OCI-LY1 (cell line): ENCODE measurements around the gene CFAP210.

Experiments used
- H2AFZ ChIP-seq: fragments of 200-600 bp; sonication (generic), shearing (Covaris generic); 2 replicates; pipeline ENCODE4 v1.6.0; 2014; ENCODE audit warnings: antibody characterized with exemption, mild to moderate bottlenecking, low read length
- H3F3A ChIP-seq: fragments of 200-600 bp; sonication (generic), shearing (Covaris generic); 2 replicates; pipeline ENCODE4 v1.6.0; 2014; ENCODE audit warnings: mild to moderate bottlenecking, antibody characterized with exemption, low read length, moderate library complexity; ENCODE audit not compliant: insufficient read depth
- H3K27ac ChIP-seq: fragments of 200-600 bp; sonication (generic); 2 replicates; pipeline ENCODE4 v1.5.1; 2014; ENCODE audit warnings: low read length, mixed run types, mild to moderate bottlenecking, low read depth; ENCODE audit not compliant: poor library complexity, severe bottlenecking
- H3K27me3 ChIP-seq: fragments of 200-600 bp; sonication (generic); 2 replicates; pipeline ENCODE4 v1.6.0; 2014; ENCODE audit warnings: antibody characterized with exemption, mild to moderate bottlenecking, low read length, moderate library complexity; ENCODE audit not compliant: insufficient read depth
- H3K36me3 ChIP-seq: fragments of 200-600 bp; sonication (generic); 2 replicates; pipeline ENCODE4 v1.6.1; 2014; ENCODE audit warnings: mild to moderate bottlenecking, antibody characterized with exemption, low read length, moderate library complexity, mixed read lengths; ENCODE audit not compliant: insufficient read depth
- H3K4me1 ChIP-seq: fragments of 200-600 bp; sonication (generic); 2 replicates; pipeline ENCODE4 v1.5.1; 2014; ENCODE audit warnings: mild to moderate bottlenecking, low read length, moderate library complexity; ENCODE audit not compliant: insufficient read depth, severe bottlenecking
- H3K4me2 ChIP-seq: fragments of 200-600 bp; sonication (generic), shearing (Covaris generic); 2 replicates; pipeline ENCODE4 v1.6.1; 2014; ENCODE audit warnings: low read length
- H3K4me3 ChIP-seq: fragments of 200-600 bp; sonication (generic); 2 replicates; pipeline ENCODE4 v1.5.1; 2014; ENCODE audit warnings: low read length, low read depth, mild to moderate bottlenecking, mixed read lengths; ENCODE audit not compliant: poor library complexity, severe bottlenecking
- H3K79me2 ChIP-seq: fragments of 200-600 bp; shearing (Covaris generic); 2 replicates; pipeline ENCODE4 v1.6.1; 2016; ENCODE audit warnings: mixed run types, low read length, mixed read lengths; ENCODE audit not compliant: insufficient read depth
- H3K9ac ChIP-seq: fragments of 200-600 bp; sonication (generic), shearing (Covaris generic); 2 replicates; pipeline ENCODE4 v1.6.1; 2014; ENCODE audit warnings: mild to moderate bottlenecking, low read length, mixed read lengths
- H3K9me2 ChIP-seq: fragments of 200-600 bp; sonication (generic), shearing (Covaris generic); 2 replicates; pipeline ENCODE4 v1.6.1; 2014; ENCODE audit warnings: low read depth, mild to moderate bottlenecking, low read length, mixed read lengths
- H3K9me3 ChIP-seq: fragments of 200-600 bp; shearing (Covaris generic); 2 replicates; pipeline ENCODE4 v1.6.1; 2014; ENCODE audit warnings: low read length, mixed read lengths
- H4K20me1 ChIP-seq: fragments of 200-600 bp; sonication (generic), shearing (Covaris generic); 2 replicates; pipeline ENCODE4 v1.6.0; 2016; ENCODE audit warnings: mild to moderate bottlenecking, low read length; ENCODE audit not compliant: insufficient read depth
- CTCF ChIP-seq: fragments of 200-600 bp; sonication (generic), shearing (Covaris generic); IDR thresholded peaks from 2 replicates; pipeline ENCODE4 v1.5.1; 2017; ENCODE audit warnings: mild to moderate bottlenecking, antibody characterized with exemption, low read length, moderate library complexity, mixed read lengths
- EZH2 ChIP-seq: fragments of 200-600 bp; sonication (generic), shearing (Covaris generic); IDR thresholded peaks from 2 replicates; pipeline ENCODE4 v1.8.0; 2017; ENCODE audit warnings: borderline replicate concordance, mixed run types, mild to moderate bottlenecking, antibody characterized with exemption, low read length, moderate library complexity, mixed read lengths

The CFAP210 gene

GRCh38 chr2:169647496-169647895, 46.7 kb downstream of the CFAP210 start:
- Histone ChIP-seq H3F3A (no peaks in the 10 kb centered on the region), H3K36me3 (no peaks in the 10 kb centered on the region), H3K27me3 (no peaks in the 10 kb centered on the region), H3K79me2 (no peaks in the 10 kb centered on the region), H3K4me3 (no peak overlapping the region), H3K9me2 (no peaks in the 10 kb centered on the region), H3K9ac (no peak overlapping the region), H3K27ac (no peak overlapping the region), H3K4me1 (no peaks in the 10 kb centered on the region), H3K4me2 (no peak overlapping the region), H4K20me1 (no peaks in the 10 kb centered on the region), H3K9me3 (no peaks in the 10 kb centered on the region), H2AFZ (no peak overlapping the region)
- TF ChIP-seq EZH2 (no peak), CTCF (no peak)

GRCh38 chr2:169644173-169644572, 50.0 kb downstream of the CFAP210 start:
- Histone ChIP-seq H3K36me3 (peaks cover 10% of the 10 kb centered on the region; the same call in 1 of the 2 replicates), H4K20me1 (no peaks in the 10 kb centered on the region), H3K27me3 (no peaks in the 10 kb centered on the region), H3K79me2 (no peaks in the 10 kb centered on the region), H3K4me3 (no peak overlapping the region), H3K4me2 (no peak overlapping the region), H3K9me3 (no peaks in the 10 kb centered on the region), H3K4me1 (no peaks in the 10 kb centered on the region), H2AFZ (no peak overlapping the region), H3K9ac (no peak overlapping the region), H3K9me2 (no peaks in the 10 kb centered on the region), H3K27ac (no peak overlapping the region), H3F3A (no peaks in the 10 kb centered on the region)
- TF ChIP-seq CTCF, result no peak
- TF ChIP-seq EZH2, result no peak

- peaks cover 34% of the 10 kb centered on the region for H3K36me3 ChIP-seq
- no peaks in the 10 kb centered on the region; the same call in 1 of the 2 replicates for H4K20me1 ChIP-seq
- no peak overlapping the region for H3K4me2 ChIP-seq
- no peak overlapping the region for H2AFZ ChIP-seq
- H3K9ac ChIP-seq, result no peak overlapping the region
- H3K9me3 ChIP-seq, result no peaks in the 10 kb centered on the region
- no peaks in the 10 kb centered on the region for H3K27me3 ChIP-seq
- no peaks in the 10 kb centered on the region for H3F3A ChIP-seq
- no peaks in the 10 kb centered on the region for H3K9me2 ChIP-seq
- TF ChIP-seq EZH2, result no peak
- TF ChIP-seq CTCF, result no peak
- H3K27ac ChIP-seq, result no peak overlapping the region
- H3K4me3 ChIP-seq, result no peak overlapping the region
- no peaks in the 10 kb centered on the region; the same call in 1 of the 2 replicates for H3K79me2 ChIP-seq
- no peaks in the 10 kb centered on the region for H3K4me1 ChIP-seq
Measured at GRCh38 chr2:169641464-169641863, 52.7 kb downstream of the CFAP210 start.
